Loucy (cell line): ENCODE results near the gene DROSHA.

Experiments
- CTCF ChIP-seq: fragments of 200-600 bp; sonication (generic); conservative IDR thresholded peaks from 2 replicates; pipeline ENCODE4 v1.5.1; 2014; ENCODE audit warnings: mild to moderate bottlenecking, antibody characterized with exemption, low read length
- EZH2phosphoT487 ChIP-seq: fragments of 200-600 bp; IDR thresholded peaks from 2 replicates; pipeline ENCODE4 v1.6.1; 2018; ENCODE audit warnings: antibody characterized with exemption, mild to moderate bottlenecking, moderate library complexity, borderline replicate concordance

GRCh38 chr5:31496891-31497290 lies 35.0 kb downstream of the DROSHA start:
- TF ChIP-seq CTCF (no peak), EZH2phosphoT487 (no peak)
